HL-60 (cell line): Measurements from ENCODE around the gene FAM89A.

ENCODE experiments used
- CTCF ChIP-seq: IDR thresholded peaks from one replicate; pipeline ENCODE4 v1.5.1; 2011; ENCODE audit warnings: low read length, control low read depth, inconsistent platforms; ENCODE audit not compliant: insufficient read depth
- GABPA ChIP-seq: IDR thresholded peaks from 2 replicates; pipeline ENCODE4 v1.6.1; 2012; ENCODE audit warnings: low read depth
- POLR2AphosphoS5 ChIP-seq: IDR thresholded peaks from 2 replicates; pipeline ENCODE4 v1.6.1; 2012; ENCODE audit warnings: low read depth
- REST ChIP-seq: IDR thresholded peaks from 2 replicates; pipeline ENCODE4 v1.6.1; 2012; ENCODE audit warnings: low read depth; ENCODE audit not compliant: insufficient replicate concordance
- SPI1 ChIP-seq: IDR thresholded peaks from 2 replicates; pipeline ENCODE4 v1.6.1; 2012; ENCODE audit warnings: low read depth, mild to moderate bottlenecking, borderline replicate concordance

- no peak for TF ChIP-seq CTCF
- no peak for TF ChIP-seq POLR2AphosphoS5
- TF ChIP-seq REST: no peak
- no peak for TF ChIP-seq SPI1
- TF ChIP-seq GABPA: no peak
Observed at GRCh38 chr1:231021540-231022031, 18.5 kb downstream of the FAM89A start.
